Uterus (tissue), 4 donors: ENCODE data around the gene EXOC4. TPM values are rescaled to one million over a fixed set of nuclear protein-coding genes. Genes with fewer than 3 reads are reported as not detected.

ENCODE experiments used
- DNase-seq, 2 donors: peaks; one replicate each; pipeline ENCODE4 v3.0.0-alpha.2; 2019 to 2020
- H3K27ac ChIP-seq, 2 donors: fragments of 200-600 bp; sonication (generic); 1 replicate in 1 of 2; 2 replicates in 1 of 2; pipeline ENCODE4 v1.5.1; 2016 to 2018
- H3K27me3 ChIP-seq, 2 donors: fragments of 200-600 bp; sonication (generic); one replicate each; pipeline ENCODE4 v1.5.1; 2018 to 2019; ENCODE audit warnings: control low read depth in 1 of 2
- H3K36me3 ChIP-seq, 2 donors: fragments of 200-600 bp; sonication (generic); one replicate each; pipeline ENCODE4 v1.5.1; 2019; ENCODE audit warnings: control low read depth in 1 of 2
- H3K4me1 ChIP-seq, 2 donors: fragments of 200-600 bp; sonication (generic); one replicate each; pipeline ENCODE4 v1.5.1; 2018 to 2019; ENCODE audit warnings: control low read depth in 1 of 2
- H3K4me3 ChIP-seq, 2 donors: fragments of 200-600 bp; sonication (generic); 1 replicate in 1 of 2; 2 replicates in 1 of 2; pipeline ENCODE4 v1.5.1; 2018 to 2019; ENCODE audit warnings: mild to moderate bottlenecking in 1 of 2
- H3K9me3 ChIP-seq, 2 donors: fragments of 200-600 bp; sonication (generic); one replicate each; pipeline ENCODE4 v1.5.1; 2019; ENCODE audit warnings: control low read depth in 1 of 2
- POLR2A ChIP-seq, 2 donors: fragments of 450-650 bp; IDR thresholded peaks; one replicate each; pipeline ENCODE4 v1.6.1; 2016; ENCODE audit warnings: antibody characterized with exemption in 2 of 2, mild to moderate bottlenecking in 1 of 2, moderate library complexity in 1 of 2
- intact Hi-C: fragments of 100-400 bp; cut with DNase I; formaldehyde crosslinking; loops from one replicate; pipeline ENCODE4 v1.15.1; 2023; ENCODE audit warnings: low total_unique reads
- total RNA-seq, 4 donors: library from RNA; depleted of rRNA in 3 of 4; stranded (reverse); fragments of >200 nt in 3 of 4; gene quantifications; one replicate each; pipeline versions ENCODE4 v1.1.0 to v1.2.4, GENCODE V29; 2014 to 2023
- TF ChIP-seq, protein P1 (sequence below), 4 experiments: fragments of 200-600 bp in 2 of 4; fragments of 450-650 bp in 2 of 4; sonication (generic) in 2 of 4; IDR thresholded peaks; one replicate each; pipeline ENCODE4 v1.5.1; 2016 to 2019; ENCODE audit warnings: antibody characterized with exemption in 4 of 4, mild to moderate bottlenecking in 2 of 4, moderate library complexity in 1 of 4
- donor health status: DM: yes; HTN: yes; CAD: no.

Gene EXOC4
- total RNA-seq, 4 donors from 2014 or later, result 27.2 to 126 (median 65.4) TPM

GRCh38 chr7:133675510-133676218 lies 422.8 kb downstream of the EXOC4 start:
- Histone ChIP-seq H3K4me1 (no peaks in the 10 kb centered on the region), H3K36me3 (no peaks in the 10 kb centered on the region), H3K4me3 (no peak overlapping the region), H3K9me3 (no peaks in the 10 kb centered on the region), H3K27ac (no peak overlapping the region), H3K27me3 (no peaks in the 10 kb centered on the region)
- no peak for DNase-seq
- TF ChIP-seq, protein P1, sequence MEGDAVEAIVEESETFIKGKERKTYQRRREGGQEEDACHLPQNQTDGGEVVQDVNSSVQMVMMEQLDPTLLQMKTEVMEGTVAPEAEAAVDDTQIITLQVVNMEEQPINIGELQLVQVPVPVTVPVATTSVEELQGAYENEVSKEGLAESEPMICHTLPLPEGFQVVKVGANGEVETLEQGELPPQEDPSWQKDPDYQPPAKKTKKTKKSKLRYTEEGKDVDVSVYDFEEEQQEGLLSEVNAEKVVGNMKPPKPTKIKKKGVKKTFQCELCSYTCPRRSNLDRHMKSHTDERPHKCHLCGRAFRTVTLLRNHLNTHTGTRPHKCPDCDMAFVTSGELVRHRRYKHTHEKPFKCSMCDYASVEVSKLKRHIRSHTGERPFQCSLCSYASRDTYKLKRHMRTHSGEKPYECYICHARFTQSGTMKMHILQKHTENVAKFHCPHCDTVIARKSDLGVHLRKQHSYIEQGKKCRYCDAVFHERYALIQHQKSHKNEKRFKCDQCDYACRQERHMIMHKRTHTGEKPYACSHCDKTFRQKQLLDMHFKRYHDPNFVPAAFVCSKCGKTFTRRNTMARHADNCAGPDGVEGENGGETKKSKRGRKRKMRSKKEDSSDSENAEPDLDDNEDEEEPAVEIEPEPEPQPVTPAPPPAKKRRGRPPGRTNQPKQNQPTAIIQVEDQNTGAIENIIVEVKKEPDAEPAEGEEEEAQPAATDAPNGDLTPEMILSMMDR (IDR thresholded peaks at IDR 0.05), result no peak
- TF ChIP-seq POLR2A (IDR thresholded peaks at IDR 0.05), result no peak
- intact Hi-C loops, result no loop called here

DNA sequence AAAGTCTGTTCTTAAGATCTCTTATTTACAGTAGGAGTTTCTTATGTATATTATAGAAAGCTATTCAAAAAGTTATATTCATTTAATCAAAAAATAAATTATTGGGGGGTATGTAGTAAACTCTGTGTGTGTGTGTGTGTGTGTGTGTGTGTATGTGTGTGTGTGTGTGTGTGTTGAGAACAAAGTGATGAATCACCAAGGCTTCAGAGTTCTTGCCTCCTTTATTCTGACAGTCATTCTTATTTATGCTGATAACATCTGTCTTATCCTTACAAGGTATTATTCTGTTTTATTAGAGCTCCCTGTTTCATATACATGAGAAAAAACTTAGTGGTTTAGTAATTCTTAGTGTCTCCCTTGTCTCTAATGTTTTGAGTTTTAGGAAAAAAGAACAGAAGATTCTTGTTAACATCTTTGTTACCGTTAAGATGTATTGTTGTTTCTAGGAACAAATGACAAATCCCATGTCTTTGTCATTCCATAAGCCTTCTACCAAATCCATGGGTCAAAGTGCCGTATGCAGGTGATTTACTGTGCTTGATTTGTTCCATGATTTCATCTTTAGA lies 424.0 kb downstream of the EXOC4 start:
- Histone ChIP-seq H3K4me3 (no peak overlapping the region), H3K36me3 (no peaks in the 10 kb centered on the region), H3K27me3 (no peaks in the 10 kb centered on the region), H3K4me1 (no peaks in the 10 kb centered on the region), H3K9me3 (no peaks in the 10 kb centered on the region), H3K27ac (no peak overlapping the region)
- intact Hi-C loops, result no loop called here
- DNase-seq, result no peak
- TF ChIP-seq, protein P1 (IDR thresholded peaks at IDR 0.05), result no peak
- TF ChIP-seq POLR2A (IDR thresholded peaks at IDR 0.05), result no peak

DNA sequence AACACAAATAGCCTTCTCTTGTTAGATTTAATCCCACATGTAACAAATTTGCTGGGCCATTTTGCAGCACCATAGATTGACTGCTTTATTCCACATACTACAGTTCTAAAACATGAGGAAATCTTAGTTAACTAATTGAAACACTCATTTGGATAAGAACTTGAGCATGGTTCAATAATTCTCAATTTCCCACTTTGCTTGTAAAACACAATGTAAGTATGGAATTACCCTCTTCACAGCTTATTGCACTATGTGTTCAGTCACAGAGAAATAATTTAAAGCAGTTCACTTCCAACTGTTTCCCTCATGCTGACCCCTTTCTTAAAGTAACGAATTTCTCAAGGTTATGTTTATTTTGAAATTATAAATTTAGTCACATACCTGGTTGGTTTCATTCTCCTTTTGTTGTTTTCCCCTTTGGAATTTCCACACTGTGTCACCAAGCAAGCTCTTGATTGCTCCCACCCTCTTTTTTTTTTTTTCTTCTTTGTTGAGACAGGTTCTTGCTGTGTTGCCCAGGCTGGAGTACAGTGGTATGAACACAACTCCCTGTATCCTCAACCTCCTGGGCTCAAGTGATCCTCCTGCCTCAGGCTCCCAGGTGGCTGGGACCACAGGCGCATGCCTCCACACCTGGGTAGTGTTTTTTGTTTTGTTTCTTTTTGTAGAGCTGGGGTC lies 425.4 kb downstream of the EXOC4 start:
- DNase-seq, result no peak
- H3K4me1 ChIP-seq, result no peaks in the 10 kb centered on the region
- H3K4me3 ChIP-seq, result no peak overlapping the region
- H3K27me3 ChIP-seq, result no peaks in the 10 kb centered on the region
- intact Hi-C loops, result no loop called here
- TF ChIP-seq, protein P1 (IDR thresholded peaks at IDR 0.05), result no peak
- TF ChIP-seq POLR2A (IDR thresholded peaks at IDR 0.05), result no peak
- no peaks in the 10 kb centered on the region for H3K9me3 ChIP-seq
- H3K36me3 ChIP-seq, result no peaks in the 10 kb centered on the region
- H3K27ac ChIP-seq, result no peak overlapping the region

DNA sequence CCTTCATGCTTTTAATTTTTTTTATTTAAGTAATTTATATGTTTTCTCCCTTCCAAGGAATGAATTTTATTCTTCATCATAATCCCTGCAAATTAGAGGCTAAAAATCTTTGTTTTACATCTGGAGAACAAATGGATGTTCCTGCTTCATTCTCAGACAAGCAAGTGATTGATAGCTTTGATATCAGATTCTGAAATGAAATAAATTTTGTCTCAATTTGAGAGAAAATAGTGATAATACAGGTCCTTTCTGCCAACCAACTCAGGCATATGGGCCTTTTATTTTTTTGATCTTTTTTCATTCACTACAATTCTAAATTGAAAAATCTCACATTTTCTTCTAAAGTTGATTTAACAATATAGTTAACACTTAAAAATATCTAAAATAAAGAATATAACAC lies 427.1 kb downstream of the EXOC4 start:
- Histone ChIP-seq H3K36me3 (no peaks in the 10 kb centered on the region), H3K27me3 (no peaks in the 10 kb centered on the region), H3K4me3 (no peak overlapping the region), H3K27ac (no peak overlapping the region), H3K9me3 (no peaks in the 10 kb centered on the region), H3K4me1 (no peaks in the 10 kb centered on the region)
- no peak for DNase-seq
- intact Hi-C loops, result no loop called here
- TF ChIP-seq, protein P1 (IDR thresholded peaks at IDR 0.05), result no peak

GRCh38 chr7:133681529-133681928 lies 428.7 kb downstream of the EXOC4 start:
- Histone ChIP-seq H3K36me3 (no peaks in the 10 kb centered on the region), H3K9me3 (no peaks in the 10 kb centered on the region), H3K4me1 (no peaks in the 10 kb centered on the region), H3K4me3 (no peak overlapping the region), H3K27me3 (no peaks in the 10 kb centered on the region), H3K27ac (no peak overlapping the region)
- intact Hi-C loops, result no loop called here
- TF ChIP-seq, protein P1 (IDR thresholded peaks at IDR 0.05), result no peak
- TF ChIP-seq POLR2A (IDR thresholded peaks at IDR 0.05), result no peak
- DNase-seq, result no peak
